ENCODE measurements around the gene ATF3.

ATF3 gene, protein sequence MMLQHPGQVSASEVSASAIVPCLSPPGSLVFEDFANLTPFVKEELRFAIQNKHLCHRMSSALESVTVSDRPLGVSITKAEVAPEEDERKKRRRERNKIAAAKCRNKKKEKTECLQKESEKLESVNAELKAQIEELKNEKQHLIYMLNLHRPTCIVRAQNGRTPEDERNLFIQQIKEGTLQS

DNA sequence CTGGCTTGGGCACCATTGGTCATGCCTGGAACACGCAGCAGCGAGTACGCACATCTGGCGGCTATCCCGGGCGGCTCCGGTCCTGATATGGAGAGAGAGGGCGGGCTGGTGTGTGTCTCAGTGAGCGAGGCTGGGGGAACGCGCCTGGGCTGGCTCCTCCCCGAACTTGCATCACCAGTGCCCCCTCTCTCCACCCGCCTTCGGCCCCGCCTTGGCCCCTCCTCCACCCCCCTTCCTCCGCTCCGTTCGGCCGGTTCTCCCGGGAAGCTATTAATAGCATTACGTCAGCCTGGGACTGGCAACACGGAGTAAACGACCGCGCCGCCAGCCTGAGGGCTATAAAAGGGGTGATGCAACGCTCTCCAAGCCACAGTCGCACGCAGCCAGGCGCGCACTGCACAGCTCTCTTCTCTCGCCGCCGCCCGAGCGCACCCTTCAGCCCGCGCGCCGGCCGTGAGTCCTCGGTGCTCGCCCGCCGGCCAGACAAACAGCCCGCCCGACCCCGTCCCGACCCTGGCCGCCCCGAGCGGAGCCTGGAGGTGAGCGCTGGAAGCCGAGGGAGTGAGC lies at the start of gene ATF3:
Gene ATF3 (plus strand): TSS at position 370 of the 567 bp plus-strand sequence. CDS start 6,261 bp downstream, outside the sequence.
- peak; percentile 99 for DNase-seq

DNA sequence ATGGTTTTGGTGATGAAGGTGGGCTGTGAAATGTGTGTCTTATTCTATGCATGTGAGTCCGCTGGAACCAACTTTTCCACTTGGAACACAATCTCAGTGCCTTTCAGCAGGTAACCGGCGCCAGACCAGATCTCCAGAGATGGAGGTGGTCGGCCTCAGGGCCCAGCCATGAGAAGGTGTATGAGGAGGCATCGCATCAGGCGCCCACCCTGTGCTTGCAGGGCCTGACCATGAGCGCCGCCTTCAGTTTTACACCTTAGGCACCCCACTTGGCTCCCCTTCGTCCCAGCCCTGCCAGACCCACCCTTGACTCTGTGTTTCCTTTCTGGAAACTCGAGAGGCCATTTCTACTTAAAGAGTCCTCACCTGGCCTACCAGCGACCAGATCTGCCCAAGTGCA lies 48.6 kb upstream of the ATF3 start:
- no peak for DNase-seq

DNA sequence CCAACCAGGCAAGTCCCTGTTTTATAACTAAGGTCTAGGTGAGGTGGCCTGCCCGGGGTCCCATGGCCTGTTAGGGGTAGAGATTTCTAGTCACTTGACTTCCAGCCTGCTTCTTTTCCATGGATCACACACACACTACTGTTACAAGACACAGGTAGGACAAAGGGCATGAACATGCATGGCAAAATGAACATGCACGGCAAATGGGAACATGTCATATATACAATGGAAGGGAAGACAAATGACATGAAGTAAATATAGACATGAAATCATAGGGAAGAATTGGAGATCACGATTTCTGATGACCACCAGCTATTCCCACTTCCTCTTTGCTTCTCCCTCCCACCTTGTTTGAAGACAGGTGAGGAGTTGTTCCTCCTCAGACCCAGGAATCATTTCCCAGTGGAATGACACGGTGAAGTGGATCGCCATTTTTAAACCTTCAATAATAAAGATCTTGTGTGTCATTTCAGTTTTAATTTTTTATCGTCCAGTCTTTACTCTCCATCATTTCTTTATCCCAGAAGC lies 47.6 kb upstream of the ATF3 start:
- DNase-seq, result no peak

DNA sequence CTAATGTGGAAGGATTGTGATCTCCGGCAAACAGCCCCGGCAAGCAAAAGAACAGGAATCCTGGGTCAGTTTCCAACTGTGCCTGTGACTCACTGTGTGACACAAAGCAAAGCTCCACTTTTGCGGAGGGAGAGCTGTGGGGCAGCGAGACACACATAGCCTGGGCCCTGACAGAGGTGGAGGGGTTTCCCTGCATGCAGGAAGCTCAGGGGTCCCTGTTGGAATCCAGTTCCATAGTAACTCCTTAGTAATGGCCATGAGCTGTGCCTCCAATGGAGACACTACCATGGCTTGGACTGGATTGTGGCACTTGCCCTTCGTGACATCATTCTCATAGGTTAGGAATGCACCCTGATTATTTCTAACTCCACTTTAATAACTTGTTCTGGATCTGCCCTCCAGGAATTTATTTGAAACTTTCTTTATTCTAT lies 47.0 kb upstream of the ATF3 start:
- DNase-seq, result no peak

DNA sequence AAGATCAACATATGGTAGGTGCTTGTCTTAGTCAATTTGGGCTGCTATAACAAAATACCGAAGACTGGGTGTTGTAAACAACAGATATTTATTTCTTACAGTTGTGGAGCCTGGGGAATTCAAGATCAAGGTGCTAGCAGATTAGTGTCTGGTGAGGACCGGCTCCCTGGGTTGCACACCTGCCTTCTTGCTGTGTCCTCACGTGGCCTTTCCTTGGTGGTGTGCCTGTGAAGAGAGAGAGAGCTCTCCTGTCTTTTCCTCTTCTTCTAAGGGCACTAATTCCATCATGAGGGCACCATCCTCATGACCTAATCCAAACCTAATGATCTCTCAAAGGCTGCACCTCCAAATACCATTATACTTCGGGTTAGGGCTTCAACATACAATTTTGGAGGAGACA lies 45.8 kb upstream of the ATF3 start:
- no peak for DNase-seq

DNA sequence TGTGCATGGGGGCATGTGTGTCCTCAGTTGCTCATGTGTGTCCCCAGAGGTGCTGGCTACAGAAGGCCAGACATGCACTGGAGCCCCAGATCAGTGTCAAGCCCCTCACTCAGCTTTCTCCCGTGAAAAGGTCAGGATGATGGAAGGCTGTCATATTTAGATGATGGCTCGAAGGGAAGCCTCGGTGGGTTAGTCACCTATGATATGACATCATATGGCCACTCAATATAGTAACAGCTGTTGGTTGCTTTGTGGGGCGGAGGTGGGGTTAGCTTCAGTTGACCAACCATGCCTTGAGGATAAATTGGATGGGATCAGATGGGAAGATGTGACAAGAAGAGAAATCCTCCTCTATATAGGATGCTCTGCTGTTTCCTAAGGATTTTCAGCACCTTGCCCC lies 43.5 kb upstream of the ATF3 start:
- DNase-seq, result no peak

DNA sequence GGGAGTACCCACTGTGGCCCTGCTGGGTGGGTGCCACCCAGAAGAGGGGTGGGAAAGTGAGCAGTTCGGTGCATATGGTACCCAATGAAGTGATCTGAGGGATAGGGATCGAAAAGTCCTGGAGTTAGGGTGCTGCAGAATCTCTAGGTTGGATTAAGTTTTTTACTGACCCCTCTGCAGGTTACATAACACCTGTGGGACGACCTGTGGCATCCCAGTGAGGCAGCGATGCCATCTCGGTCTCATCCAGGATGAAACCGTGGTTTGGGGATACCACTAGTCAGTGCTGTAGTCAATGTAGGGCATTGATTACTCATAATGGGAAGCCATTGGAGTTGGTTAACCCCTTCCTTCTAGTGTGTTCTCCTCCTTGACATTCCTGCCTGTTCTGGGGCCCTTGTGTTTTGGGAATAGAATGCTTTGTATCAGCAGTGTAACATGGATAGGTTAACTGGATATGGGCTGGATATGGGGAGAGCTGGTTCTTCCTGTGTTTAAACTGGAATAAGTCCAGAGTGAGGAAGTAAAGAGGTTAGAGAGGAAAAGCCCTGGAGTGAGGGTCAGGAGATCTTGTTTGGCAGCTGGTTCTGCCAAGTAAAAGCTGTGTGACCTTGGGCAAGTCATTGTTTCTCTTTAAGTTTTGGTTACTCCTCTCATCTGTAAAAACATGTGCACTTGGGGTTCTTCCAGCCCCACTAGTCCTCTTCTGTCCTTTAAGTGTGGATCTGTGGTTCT lies 42.8 kb upstream of the ATF3 start:
- no peak for DNase-seq

DNA sequence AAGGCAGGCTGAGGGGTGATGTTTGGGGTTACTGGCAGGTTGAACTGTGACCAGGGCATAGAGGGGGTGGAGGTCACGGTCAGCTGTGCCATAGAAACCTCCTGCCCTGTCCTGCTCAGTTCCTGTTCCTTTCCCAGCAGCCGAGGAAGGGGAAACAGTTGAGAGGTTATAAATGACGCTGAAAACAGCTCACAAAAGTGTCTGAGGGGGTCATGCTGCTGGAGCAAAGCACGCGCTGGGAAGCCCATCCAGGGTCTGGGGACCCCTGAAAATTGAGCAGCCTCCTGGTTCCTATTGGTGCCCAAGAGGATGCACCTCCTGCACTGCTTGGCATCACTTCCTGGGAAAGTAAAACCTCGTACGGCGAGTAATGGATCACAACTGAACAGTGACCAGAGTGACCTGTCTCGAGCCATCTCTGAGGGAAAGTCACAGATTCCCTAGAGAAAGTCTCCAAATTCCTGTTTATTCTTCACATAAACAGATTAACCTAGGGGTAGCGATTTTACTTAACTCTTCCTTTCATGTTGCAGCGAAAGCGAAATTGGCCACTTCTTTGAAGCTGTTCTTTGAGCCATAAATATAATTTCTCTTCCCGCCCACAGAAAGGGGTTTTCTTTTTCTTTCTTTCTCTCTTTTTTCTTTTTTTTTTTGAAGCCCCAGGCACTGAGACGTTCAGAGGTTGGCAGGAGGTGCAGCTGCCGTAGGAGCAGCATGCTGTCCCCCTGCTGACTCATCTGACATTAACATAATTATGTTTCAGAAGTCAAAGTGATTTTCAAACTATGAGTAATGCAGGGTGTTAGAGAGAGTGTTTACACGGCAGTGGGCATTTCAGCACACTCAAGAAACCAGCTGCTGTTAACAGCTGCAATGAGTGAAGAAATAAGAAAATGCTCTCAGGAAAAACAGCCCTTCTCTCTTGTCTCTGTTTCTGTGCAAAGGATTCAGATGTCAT lies 41.8 kb upstream of the ATF3 start:
- DNase-seq, result peak; percentile 61

DNA sequence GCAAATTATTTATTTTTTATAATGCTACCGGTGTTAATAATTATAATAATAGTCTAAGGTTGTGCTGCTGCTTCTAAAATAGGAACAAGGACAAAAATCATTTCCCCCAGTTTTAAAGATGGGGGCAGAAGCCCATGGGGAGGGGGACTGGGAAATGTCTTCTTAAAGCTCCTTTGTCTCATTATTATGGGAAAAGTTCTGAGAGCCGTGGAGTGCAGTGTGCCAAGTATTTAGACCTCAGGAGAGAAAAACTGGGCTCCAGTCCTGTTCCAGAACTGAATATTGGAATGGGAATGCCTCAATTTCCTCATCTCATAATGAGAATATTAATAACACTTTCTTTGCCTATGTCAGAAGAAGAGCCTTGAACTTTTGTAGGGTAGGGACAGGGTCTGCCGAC lies 40.9 kb upstream of the ATF3 start:
- DNase-seq, result no peak

DNA sequence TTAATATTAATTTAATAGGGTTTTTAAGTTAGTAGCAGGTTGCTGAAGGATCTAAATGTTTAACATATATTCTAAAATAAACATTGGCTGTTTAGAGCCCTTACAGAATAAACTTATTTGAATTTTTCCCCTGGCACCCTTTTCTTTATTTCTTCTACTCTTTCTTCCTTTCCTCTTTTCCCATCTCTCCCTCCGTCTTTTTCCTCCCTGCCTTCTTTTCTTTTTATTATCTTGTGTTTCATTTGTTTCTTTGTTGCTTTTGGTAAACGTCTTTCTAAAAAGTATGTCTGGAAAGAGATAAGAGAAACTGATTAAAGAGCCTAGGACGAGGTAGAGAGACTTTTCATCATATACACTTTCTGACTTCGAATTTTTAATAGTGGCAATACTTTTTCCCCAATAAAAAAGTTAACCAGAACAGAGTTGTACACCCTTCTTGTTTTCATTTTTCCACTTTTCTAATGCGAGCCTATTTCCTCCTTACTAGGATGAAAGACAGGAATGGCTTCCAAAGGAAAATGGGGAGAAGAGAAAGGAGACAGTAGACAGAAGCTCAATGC lies 39.5 kb upstream of the ATF3 start:
- DNase-seq, result no peak

DNA sequence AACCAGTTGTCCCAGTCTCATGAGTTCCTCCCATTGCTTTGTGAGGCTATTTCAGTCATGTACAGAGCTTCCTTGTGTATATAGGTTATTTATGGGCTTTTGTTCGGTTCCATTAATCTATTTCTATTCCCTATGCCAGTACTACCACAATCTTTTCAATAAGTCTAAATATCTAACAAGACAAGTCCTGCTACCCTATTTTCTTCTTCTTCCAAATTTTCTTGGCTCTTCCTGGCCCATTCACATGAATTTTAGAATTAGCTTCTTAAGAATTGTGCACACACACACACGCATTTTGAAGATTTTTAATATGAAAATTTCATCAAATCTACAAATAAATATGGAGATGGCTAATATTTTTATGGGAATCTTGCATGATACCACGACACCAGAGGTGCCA lies 33.8 kb upstream of the ATF3 start:
- DNase-seq, result no peak

DNA sequence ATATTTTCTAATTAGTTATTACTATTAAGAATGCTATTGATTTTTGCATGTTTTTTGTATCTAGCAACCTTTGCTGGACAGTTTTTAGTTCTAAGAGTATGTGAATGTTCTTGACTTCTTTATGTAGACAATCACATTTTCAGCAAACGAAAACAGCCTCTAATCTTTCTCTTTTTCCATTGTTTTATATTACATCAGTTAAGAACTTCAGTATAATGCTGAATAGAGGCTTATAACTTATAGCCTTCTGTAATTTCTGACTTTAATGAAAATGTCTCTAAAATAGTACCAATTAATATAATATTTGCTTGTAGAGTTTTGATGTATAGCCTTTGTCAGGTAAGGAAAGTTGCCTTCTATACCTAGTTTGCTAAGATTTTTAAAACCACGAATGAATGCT lies 33.2 kb upstream of the ATF3 start:
- DNase-seq, result no peak

DNA sequence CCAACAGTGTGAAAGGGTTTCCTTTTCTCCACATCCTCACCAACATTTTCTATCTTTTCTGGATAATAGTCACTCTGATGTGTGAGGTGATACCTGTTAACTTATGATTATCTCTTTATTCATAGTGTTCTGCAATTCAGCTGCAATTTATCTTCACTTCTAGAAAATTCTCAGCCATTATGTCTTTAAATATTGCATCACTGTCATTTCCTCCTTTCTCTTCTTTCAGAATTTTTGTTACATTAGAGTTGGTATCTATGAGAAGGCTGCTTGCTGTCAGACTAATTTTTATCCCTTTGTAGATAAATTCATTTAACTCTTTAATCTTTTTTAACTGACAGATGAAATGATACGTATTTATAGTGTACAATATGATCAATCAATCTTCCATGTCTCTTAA lies 30.5 kb upstream of the ATF3 start:
- DNase-seq, result no peak

DNA sequence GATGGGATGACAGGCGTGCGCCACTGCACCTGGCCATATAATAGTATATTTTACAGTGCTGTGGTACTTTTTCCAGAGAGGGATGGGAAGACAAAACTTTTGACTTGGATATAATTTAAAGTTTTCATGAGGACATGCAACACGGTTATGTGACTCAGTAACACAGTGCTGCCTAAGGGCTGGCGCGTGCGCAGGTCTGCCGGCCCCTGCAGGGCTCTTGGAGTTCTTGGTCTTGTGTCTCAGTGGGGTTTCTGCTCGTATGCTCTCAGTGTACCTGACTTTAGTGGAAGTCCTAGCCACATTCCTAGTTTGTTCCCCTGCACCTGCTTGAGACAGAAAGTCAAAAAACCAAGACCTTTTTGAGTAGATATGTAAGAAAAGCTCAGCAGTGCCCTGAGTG lies 27.5 kb upstream of the ATF3 start:
- DNase-seq, result no peak

DNA sequence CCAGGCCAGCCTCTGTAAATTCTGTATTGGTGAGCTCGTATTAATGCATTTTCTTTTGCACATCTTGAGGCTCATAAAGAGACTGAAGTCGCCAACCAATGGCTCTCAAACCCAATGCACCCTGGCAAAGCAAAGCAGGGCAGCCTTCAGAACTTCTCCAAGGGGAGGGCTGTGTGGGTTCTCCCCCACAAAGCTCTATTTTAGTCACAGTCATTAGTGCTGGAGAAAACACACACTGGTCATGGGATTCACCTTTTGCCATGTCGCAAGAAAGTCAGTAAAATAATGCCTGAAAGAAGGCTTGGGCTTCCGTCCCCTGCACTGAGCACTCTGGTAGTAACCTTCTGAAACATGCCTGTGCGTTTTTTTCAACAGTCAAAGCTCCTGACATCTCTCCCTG lies 26.3 kb upstream of the ATF3 start:
- no peak for DNase-seq

DNA sequence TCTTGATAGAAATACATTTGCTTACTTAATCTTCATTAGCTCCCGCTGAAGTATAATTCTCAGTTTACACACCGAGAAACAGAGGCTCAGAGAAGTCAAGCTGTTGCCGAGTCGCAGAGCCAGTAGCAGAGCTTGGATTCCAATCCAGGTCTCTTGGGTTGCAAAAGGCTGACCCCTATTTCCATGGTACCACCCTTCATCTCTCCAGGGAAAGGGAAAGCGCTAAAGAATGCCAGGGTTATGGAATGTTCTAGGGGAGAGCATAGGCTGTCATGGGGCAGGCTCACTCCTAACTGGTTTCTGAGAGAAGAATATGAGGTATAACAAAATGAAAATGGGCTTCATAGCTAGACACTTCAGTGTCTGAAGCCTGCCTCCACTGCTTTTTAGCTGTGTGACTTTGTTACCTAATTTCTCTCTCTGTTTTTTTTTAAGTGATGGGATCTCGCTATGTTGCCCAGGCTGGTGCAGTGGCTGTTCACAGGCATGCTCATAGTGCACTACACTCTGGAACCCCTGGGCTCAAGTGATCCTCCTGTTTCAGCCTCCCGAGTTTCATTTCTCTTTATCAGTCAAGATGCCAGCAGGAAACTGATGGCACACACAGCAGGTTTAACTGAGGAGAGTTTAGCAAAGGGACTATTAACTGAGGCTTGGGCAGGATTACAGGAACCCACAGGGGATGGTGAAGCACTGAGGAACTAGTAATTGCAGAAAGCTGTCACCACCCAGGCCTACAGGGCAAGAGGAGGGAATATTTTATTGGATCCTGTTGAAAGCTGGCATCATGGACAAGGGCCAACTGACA lies 25.5 kb upstream of the ATF3 start:
- no peak for DNase-seq

DNA sequence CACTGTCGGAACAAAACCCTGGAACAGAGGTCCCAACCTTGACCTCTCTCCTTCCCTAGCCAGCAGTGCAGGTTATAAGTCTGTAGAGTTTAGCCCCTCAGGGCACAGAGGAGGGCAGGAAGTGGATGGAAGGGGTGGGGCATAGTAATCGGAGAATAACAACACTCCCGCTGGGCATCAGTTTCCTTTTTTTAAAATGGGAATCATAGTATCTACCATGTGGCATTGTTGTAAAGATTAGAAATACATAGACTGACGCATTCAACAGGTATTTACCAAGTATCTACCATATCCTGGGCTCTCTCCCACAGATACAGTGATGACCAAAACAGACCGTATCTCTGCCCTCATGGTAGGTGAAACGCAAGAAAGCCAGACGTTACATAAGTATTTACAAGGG lies 24.9 kb upstream of the ATF3 start:
- DNase-seq, result no peak

DNA sequence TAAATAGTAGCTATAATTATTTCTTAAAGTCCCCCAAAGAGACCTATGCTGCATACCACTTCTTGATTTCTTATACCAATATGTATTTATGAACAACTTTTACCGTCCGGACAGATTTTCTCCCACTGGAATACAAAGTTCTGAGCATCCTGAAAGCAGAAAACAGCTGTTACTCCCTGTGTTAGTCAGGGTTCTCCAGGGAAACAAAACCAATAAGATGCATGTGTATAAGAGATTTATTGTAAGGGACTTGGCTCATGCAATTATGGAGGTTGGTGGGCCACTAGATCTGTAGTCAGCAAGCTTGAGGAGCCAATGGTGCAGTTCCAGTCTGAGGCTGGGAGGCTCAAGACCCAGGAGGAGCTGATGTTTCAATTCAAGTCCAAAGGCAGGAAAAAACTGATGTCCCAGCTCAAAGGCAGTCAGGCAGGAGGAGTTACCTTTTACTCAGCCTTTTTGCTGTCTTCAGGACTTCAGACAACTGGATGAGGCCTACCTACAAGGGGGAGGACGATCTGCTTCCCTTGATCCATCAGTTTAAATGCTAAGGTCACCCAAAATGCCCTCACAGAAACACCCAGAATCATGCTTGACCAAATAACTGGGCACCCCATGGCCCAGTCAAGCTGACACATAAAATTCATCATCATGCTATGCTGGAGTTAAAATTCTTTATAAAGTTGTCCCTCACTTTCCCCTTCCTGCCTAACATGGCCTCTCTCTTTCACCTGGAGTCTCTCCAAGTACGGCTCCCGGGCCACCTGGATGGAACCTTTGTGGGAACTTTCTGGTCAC lies 24.3 kb upstream of the ATF3 start:
- no peak for DNase-seq

DNA sequence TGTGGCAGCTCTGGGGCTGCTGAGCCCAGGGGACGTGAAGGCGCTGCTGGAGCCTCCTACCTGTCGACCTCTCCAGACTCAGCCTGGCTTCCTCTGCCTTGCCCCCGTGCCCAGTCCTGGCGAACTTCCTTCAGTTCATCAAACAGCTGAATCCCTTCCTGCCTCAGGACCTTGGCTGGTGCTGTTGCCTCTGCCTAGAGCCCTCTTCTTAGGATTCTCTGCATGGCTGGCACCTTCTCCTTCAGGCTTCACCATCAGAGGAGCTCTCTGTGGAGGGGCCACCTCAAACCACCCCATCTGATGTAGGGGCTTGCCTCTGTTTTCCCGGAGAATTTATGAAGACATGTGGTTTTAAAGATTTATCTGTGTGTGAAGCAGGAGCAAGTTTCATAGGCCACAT lies 23.4 kb upstream of the ATF3 start:
- DNase-seq, result no peak

DNA sequence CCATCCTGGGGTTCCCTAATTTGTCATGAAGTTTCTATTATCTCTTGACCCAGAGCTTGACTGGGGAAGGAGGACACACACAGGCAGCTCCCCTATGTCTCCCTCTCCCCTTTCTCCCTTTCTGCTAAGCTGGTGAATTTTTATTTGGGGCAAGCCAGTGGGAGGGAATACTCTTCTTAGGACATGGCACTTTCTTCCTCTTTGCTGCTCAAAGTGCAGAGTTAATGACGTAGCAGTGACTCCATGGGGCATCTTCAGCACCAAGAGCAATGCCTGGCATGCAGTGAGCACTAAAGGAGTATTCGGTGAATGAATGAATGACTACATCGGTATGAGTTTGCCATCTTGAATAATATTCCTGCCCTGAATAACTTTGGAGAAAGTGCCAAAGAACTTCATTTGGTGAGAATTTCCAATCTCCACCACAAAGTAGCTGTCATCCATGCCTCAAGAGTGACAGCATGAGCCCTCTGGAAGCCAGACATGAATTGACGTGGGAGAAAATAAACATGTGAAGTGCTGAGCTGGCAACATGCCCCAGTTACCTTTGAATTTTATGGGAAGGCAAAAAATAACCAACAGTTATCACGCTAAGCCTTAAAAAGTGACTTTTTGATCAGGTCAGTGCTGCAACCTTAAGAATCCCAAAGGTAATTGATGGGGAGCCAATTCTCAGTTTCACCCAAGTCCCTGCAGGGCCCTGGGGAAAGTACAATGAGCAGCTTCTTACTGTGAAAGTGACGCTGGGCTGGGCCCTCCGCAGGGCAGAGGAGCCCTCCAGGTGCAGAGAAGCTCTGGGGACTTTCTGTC lies 22.1 kb upstream of the ATF3 start:
- peak; percentile 52 for DNase-seq
